Measurements from ENCODE around the gene ALPL.

Gene ALPL

DNA sequence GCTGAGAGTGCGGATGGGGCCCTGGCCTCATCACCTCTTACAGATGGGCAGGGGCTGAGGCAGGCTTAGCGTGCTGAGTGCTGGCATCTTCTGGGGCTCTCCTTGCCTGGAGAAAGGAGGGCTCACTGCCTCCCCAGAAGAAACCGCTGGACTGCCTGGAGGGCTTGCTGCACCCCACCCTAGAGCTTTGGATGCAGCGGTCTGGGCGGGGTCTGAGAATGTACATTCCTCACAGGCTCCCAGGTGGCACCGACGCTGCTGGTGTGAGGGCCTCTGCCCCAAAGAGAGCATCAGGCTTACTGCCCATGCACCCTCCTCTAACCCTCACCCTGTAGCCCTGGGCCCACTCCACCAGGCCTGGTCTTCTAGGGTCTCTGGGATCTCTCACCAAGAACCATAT, 108.8 kb downstream of the ALPL start:
- no peak for DNase-seq (ENCODE audit: low read depth)
- H3K4me3 ChIP-seq (ENCODE audit: control insufficient read depth, low read depth, low read length), result no peak overlapping the region
- no peak for TF ChIP-seq CTCF (IDR thresholded peaks at IDR 0.05; ENCODE audit: control insufficient read depth, insufficient read depth, low read depth, low read length, missing control alignments)

DNA sequence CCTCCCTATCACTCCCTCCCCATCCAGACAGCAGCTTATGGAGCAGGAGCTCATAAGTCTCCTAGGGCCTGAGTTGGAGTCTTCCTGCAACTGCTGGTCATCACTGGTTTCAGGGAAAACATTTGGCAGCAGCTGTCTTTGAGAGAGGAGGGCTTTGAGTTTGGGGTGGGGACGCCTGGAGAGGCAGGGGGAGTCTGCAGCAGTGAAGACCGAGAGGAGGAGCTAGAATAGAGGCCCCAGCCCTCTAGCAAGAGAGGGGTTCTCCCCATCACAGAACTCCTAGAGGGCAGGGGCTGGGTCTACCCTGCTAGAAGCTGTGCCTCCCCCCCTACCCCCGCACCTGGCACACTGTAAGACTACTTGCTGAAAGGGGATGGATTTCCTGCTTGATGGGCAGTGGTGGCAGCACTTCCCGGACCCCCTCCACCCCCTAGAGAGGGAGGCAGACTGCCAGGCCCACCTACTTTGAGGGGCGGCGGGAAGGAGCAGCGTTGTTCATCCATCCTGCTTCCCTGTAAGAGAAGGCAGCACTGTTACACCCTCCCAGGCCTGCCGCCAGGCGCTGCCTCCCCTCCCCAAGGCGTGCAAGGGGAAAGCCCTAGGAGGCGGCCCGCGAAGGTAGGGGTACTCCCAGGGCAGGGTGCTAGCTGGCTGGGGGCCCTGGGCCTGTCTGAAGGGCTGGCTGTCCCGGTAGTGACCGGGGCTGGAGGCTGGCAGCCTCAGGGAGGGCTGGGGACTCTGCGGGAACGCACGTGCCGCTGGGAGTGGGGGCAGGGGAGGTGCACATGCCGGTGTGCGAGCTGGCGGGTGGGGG, 109.5 kb downstream of the ALPL start:
- DNase-seq (ENCODE audit: low read depth), result no peak
- H3K4me3 ChIP-seq (ENCODE audit: control insufficient read depth, low read depth, low read length), result no peak overlapping the region
- no peak for TF ChIP-seq CTCF (IDR thresholded peaks at IDR 0.05; ENCODE audit: control insufficient read depth, insufficient read depth, low read depth, low read length, missing control alignments)

DNA sequence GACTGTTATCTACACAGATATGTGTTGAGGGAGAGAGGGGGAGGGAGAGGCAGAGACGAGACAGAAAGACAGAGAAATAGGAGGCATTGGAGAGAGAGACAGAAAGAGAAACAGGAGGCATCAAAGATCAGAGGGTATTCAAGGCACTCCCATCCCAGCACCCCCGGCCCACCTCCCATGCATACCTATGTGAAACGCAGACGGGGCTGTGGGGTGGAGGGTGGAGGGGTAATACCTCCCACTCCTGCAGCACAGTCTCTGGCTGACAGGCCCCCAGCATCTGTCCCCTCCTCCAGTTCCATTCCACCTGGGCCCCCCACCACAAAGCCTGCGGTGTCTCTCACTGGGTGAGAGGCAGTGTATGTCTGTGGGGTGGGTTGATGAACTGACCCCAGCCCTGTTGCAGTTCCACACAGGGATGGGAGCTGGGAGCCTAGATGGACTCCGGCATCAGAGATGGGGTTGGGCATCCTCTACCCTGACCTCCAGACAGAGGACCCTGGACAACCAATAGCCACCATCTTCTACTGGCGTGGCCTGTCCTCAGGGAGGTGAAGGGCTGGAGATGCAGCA, 110.2 kb downstream of the ALPL start:
- TF ChIP-seq CTCF (IDR thresholded peaks at IDR 0.05; ENCODE audit: control insufficient read depth, insufficient read depth, low read depth, low read length, missing control alignments), result no peak
- no peak for DNase-seq (ENCODE audit: low read depth)
- H3K4me3 ChIP-seq (ENCODE audit: control insufficient read depth, low read depth, low read length), result no peak overlapping the region

GRCh38 chr1:21620011-21620410, 110.8 kb downstream of the ALPL start:
- TF ChIP-seq CTCF (IDR thresholded peaks at IDR 0.05; ENCODE audit: control insufficient read depth, insufficient read depth, low read depth, low read length, missing control alignments), result no peak
- no peak for DNase-seq (ENCODE audit: low read depth)
- H3K4me3 ChIP-seq (ENCODE audit: control insufficient read depth, low read depth, low read length), result no peak overlapping the region

DNA sequence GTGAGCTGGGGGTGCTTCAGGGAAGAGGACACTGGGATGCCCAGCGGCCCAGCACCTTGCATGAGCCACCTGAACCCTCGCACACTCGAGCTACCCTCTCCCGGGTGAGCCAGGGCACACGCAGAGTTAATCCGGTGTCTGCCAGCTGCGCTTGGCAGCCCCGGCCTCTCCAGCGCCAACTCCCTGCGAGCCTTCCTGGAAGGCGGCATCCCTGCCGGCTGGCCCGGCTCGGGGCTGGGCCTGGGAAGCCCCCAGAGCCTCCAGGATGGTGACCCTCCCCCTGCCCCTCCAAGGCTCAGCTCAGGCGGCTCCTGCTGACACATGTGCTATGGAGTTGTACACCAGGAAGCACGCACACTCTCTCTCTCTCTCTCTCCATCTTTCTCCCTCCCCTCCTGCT, 111.3 kb downstream of the ALPL start:
- H3K4me3 ChIP-seq (ENCODE audit: control insufficient read depth, low read depth, low read length), result no peak overlapping the region
- no peak for TF ChIP-seq CTCF (IDR thresholded peaks at IDR 0.05; ENCODE audit: control insufficient read depth, insufficient read depth, low read depth, low read length, missing control alignments)
- no peak for DNase-seq (ENCODE audit: low read depth)

- TF ChIP-seq CTCF (IDR thresholded peaks at IDR 0.05; ENCODE audit: control insufficient read depth, insufficient read depth, low read depth, low read length, missing control alignments), result no peak
These were observed 111.8 kb downstream of the ALPL start for GRCh38 chr1:21621051-21621450.

More at GRCh38 chr1:21621051-21621450, 111.8 kb downstream of the ALPL start:
- H3K4me3 ChIP-seq (ENCODE audit: control insufficient read depth, low read depth, low read length), result no peak overlapping the region
- DNase-seq (ENCODE audit: low read depth), result no peak

All from AG09309 (cell line).